GM21737 (cell line): ENCODE data around the gene MOB3B.
"Not testable (repeated sequence)": the region's sequence is repeated elsewhere in the genome, so short reads cannot be mapped to it uniquely, and the experiment has no call there.

ENCODE experiments used
- ATAC-seq: cut with Tn5 transposase; IDR thresholded peaks from one replicate; pipeline ENCODE4 v1.9.1; 2021; ENCODE audit warnings: mild to moderate bottlenecking, moderate library complexity; ENCODE audit not compliant: unreplicated experiment

MOB3B gene

GRCh38 chr9:27451207-27451797 lies 78.3 kb downstream of the MOB3B start:
- ATAC-seq = no peak

DNA sequence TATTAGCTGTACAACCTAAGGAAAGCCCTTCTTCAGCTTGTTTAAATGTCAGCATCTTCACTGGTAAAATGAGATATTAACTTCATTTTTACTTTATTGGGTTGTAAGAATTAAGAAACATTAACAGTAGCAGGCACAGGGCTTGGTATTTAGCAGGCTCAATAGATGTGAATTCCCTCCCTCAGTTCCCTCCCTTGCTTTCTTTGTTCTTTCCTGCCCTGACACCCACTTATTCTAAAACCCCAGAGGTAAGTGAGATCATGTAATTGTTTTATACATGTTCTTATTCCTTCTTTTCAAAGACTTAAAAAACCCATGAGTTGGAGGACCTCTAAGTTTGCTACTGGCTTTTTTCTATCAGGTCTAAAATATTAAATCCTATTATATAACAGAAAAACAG lies 78.9 kb downstream of the MOB3B start:
- ATAC-seq = no peak

DNA sequence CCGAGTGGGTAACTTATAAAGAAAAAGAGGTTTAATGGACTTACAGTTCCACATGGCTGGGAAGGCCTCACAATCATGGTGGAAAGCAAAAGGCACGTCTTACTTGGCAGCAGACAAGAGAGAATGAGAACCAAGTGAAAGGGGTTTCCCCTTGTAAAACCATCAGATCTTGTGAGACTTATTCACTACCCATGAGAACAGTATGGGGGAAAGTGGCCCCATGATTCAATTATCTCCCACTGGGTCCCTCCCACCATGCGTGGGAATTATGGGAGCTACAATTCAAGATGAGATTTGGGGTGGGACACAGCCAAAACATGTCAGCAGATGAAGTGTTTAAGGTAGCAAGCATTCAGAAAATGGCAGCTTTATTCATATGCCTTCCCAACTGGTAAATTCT lies 81.3 kb downstream of the MOB3B start:
- ATAC-seq = not testable (repeated sequence)

GRCh38 chr9:27447031-27447683 lies 82.5 kb downstream of the MOB3B start:
- ATAC-seq = no peak

GRCh38 chr9:27445688-27446087 lies 83.9 kb downstream of the MOB3B start:
- ATAC-seq = no peak

DNA sequence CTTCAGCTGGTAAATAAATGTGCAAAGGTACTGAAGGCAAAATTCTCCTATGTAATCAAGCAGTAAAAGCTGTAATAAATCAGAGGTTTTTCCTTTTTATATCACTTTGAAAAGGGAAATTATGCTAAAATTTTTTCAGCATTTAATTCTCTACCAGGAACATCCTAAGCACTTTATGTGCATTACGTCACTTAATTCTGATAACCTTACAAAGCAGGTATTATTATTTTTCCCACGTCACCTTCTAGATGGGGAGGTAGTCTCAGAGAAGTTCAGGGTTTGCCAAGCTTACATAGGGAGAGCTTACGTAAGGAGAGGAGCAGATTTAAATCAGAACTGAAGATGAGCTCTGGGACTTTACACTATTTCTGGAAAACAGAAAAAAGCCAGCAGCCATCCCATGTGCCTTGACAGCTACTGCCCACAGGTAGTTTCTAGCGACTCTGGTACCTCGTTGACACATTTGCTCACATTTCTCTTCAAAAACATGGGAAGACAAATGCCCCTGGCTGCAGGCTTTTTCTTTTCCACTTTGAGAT lies 84.5 kb downstream of the MOB3B start:
- ATAC-seq = no peak

DNA sequence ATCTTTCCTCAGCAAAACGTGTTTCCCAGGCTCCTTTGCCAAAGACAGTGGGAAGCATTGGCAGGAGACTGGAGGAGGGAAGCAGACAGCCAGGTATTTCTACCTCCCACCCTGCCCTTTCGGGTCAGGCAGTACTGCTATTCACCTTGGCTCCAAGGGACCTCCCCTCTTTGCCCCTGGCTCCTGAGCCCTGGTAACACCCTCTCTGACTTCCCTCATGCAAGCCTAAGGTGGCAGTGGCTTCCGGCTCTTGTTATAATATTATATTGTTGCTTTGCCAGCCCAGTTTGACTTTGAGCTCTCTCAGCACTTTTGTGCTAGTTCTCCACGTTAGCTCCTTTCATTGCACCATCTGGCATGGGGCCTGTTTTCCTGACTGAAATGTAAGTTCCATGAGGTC lies 87.2 kb downstream of the MOB3B start:
- ATAC-seq = no peak

DNA sequence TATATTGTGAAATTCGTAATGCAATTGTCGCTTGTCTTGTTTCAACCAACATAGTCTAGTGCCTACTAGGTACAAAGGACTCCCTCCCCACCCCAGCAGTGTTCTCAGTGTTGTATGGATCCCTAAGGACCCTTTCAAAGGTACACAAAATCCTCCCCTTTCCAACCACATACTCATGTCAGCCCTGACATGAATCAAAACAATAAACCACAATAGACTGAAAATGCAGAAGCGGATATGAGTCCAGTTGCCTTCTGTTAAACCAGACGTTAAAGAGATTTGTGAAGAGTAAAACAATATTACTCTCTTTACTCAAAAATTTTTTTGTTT lies 87.9 kb downstream of the MOB3B start:
- ATAC-seq = peak; percentile 98

DNA sequence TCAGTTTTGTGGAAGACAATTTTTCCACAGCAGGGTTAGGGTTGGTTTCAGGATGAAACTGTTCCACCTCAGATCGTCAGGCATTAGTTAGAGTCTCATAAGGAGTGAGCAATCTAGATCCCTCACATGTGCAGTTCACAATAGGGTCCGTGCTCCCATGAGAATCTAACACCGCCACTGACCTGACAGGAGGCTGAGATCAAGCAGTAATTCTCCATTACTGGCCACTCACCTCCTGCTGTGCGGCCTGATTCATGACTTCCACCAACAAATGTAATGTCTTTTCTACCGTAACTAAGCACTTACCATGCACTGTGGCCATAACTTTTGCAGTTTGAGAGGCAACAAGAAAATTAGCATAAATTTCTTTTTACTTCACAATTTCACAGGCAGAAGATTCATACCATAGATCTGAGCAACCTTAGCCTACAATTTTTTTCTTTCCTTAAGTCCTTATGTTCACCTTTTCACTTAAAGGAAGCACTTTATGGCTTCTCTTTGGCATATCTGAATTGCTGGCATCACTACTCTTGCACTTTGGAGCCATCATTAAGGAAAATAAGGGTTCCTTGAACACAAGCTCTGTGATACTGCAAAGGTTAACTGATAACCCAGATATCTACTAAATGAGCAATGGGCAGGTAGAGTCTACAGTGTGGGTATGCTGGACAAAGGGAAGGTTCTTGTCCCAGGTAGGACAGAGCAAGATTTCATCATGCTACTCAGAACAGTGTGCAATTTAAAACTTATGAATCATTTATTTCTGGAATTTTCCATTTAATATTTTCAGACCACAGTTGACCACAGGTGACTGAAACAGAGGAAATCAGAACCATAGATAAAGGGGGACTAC lies 88.5 kb downstream of the MOB3B start:
- ATAC-seq = no peak

DNA sequence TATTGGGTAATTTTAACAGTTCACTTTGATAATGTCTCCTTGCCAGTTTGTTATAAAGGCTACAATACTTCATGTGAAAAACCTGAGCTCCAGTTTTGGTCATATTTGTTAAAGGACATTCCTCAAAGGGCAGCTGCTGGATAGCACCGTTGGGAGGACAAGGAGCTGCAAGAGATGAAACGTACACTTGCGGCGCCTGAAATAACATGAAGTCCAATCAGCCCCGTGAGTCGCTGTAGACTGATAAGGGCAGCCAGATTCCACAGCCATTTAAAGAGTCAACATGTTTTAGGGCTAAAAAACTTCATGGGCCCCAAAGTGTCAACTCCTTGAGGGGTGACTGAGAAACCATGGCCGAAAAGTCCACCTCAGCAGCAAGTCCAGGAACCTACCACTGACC lies 91.1 kb downstream of the MOB3B start:
- no peak for ATAC-seq

DNA sequence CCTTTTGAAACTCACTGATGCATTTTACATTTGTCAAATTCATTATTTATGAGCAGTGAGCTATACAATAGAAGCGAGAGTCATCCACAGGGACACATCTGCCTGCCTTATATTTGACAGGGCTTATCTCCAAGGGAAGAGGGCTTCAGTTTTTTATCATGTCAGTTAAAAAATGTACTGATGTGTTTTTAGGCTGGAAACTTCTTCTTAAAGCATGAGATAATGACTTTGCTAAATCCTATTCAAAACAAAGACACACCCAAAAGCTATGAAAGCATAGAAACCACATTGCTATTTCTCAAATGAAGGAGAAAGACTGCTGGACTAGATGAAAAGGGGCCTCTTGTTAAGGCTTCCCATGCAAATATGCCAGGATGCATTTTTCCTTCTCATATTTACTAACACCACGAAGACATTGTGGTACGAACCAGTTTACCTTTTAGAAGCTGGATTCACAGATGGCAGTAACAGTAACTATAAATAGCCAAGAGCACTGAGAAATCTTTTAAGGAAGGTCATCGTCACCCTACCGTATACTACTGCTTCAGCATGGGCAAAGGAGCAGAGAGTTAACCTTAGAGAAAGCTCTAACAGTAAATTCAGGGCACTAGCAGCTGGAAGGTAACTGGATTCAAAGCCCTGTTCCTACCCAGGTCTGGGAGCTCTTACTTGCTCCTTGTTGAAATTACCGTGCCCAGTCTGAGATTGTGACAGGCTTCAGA lies 91.8 kb downstream of the MOB3B start:
- ATAC-seq = no peak

DNA sequence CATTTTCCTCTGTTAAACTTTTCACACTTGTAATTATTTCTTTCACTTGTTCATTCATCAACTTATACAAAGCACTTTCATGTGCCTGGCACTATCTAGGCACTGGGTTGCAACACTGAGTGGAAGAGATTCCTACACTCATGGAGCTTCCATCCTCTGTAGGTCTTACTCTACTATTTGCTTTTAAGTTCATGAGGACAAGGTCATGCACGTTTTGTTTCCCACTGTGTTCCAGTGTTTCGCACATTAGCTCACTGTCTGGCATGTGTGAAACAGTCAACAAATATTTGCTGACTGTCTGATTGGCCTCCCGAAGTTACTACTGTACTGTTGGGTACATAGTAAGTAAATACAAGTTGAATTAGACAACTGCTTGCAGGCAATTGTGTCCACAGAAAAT lies 93.4 kb downstream of the MOB3B start:
- ATAC-seq = no peak

GRCh38 chr9:27433631-27434325 lies 95.8 kb downstream of the MOB3B start:
- ATAC-seq = no peak

DNA sequence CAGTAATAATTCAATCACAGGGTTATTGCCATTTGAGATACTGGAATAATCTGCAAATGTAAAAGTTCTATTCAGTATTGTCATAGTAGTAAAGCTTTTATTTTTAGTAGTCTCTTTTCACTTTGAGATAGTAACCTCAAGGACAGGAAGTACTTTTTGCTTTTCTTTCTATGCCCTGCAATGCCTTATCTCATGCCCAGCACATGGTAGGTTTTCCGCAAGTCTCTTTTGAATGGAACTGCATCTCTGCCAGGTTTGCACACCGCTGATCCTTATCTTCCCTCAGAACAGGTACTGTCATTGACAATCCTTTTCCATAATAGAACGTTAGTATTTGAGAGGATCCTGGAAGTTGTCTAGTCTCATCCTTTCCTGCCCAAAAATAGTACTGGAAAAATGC lies 97.3 kb downstream of the MOB3B start:
- no peak for ATAC-seq

- ATAC-seq = no peak
Observed at GRCh38 chr9:27431543-27432147, 98.0 kb downstream of the MOB3B start.

- no peak for ATAC-seq
Observed at GRCh38 chr9:27430750-27431535, 98.7 kb downstream of the MOB3B start.

DNA sequence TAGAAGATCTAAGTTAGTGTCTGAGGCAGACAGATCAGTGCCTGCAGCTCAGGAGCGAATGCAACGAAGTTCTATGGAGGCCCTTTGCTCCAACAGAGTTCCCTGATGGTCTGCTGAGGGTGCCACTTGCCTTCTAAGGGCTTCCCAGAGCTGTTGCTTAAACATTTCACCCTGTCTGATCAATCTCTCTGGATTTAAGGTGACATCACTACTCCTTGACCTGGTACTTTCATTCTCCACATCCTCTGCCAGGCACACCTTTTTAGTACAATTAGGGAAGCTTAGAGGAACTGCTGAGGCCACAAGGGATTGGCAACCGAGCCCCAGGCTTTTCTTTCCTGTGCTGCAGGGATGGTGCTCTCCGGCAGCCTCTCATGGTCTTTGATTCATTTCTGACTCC lies 99.7 kb downstream of the MOB3B start:
- ATAC-seq = no peak

DNA sequence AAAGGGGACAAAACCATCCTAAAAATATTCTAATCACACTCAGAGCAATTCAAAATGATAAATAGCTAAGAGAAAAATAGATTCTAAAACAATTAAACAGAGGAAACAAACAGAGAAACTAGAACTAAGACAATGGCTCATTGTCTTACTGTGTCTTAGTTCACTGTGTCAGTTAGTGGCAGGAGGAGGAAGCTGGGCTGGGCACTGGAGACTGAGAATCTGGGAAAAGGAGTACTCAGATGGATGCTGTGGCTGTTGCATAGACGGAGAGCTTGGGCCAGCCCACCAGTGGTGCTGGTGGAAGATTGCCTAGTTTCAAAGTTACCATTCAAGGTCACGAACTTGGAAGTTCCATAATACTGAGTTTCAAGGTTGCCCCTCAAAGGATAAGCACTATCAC lies 100.2 kb downstream of the MOB3B start:
- ATAC-seq = no peak

- no peak for ATAC-seq
Observed at GRCh38 chr9:27428551-27428950, 101.1 kb downstream of the MOB3B start.

DNA sequence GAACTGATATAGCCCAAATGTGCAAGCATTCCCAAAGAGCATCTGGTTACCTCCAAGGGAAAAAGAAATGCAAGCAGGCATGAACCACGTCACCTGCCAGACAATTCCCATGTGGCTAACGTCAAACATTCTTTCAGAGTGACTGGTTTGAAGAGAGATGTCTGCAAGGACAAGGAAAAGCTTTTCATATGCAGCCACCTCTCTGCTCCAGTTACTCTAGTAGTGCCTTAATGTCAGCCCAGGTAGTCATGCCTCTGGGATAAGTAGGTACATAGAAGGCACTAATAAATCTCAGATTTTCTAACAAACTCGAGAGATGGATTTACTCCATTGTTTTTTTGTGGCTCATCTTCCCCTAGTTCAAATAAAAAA lies 102.4 kb downstream of the MOB3B start:
- ATAC-seq = no peak
